HT1080 (cell line): ENCODE results near the gene KCND2. TPM values are rescaled to one million over a fixed set of nuclear protein-coding genes. Genes with fewer than 3 reads are reported as not detected.

Experiments
- small RNA-seq: library from RNA; depleted of rRNA; stranded (forward); fragments of <200 nt; gene quantifications from one replicate; pipeline ENCODE3, GENCODE V24; 2014
- total RNA-seq: library from RNA; depleted of rRNA; stranded (reverse); fragments of >200 nt; shearing (Covaris generic); gene quantifications from 2 replicates; pipeline ENCODE4 v1.2.3, GENCODE V29; 2014

The KCND2 gene
- total RNA-seq, 1 experiment from 2014 or later, result not detected

Small RNA genes within 50 kb of the gene (small RNA-seq; reads per million reads assigned to genes)
- not detected for gene RNU6-581P
